BJ (cell line): ENCODE measurements around the gene CCDC154. TPM values are rescaled to one million over a fixed set of nuclear protein-coding genes. Genes with fewer than 3 reads are reported as not detected.

Experiments used
- CTCF ChIA-PET: fragments of 350-600 bp; formaldehyde crosslinking; extraction: SDS; loops from one replicate; lab custom pipeline; 2021; ENCODE audit warnings: antibody characterized with exemption, inconsistent platforms; lab: Yijun Ruan, JAX
- POLR2A ChIA-PET: fragments of 300-600 bp; sonication (Branson Sonifier 250); formaldehyde crosslinking; extraction: SDS; loops from one replicate; lab custom pipeline; 2021; ENCODE audit warnings: antibody characterized with exemption; lab: Charles Lee
- DNase-seq: peaks from one replicate; pipeline ENCODE4 v3.0.0-alpha.2; 2011; ENCODE audit warnings: low read depth
- H3K27me3 ChIP-seq: 2 replicates; pipeline ENCODE4 v1.6.0; 2011; ENCODE audit warnings: low read length; ENCODE audit not compliant: control insufficient read depth, insufficient read depth
- H3K36me3 ChIP-seq: 2 replicates; pipeline ENCODE4 v1.5.1; 2011; ENCODE audit warnings: low read length; ENCODE audit not compliant: control insufficient read depth, insufficient read depth
- H3K4me3 ChIP-seq: 2 replicates; pipeline ENCODE4 v1.5.1; 2011; ENCODE audit warnings: low read depth, mild to moderate bottlenecking, control low read depth, low read length
- polyA plus RNA-seq: library from polyadenylated mRNA; depleted of rRNA; stranded (reverse); fragments of >200 nt; gene quantifications from 2 replicates; pipeline ENCODE4 v1.2.3, GENCODE V29; 2011
- TF ChIP-seq, protein P1 (sequence below): IDR thresholded peaks from 2 replicates; pipeline ENCODE4 v1.5.1; 2011; ENCODE audit warnings: low read depth, mild to moderate bottlenecking, control low read depth, inconsistent platforms, low read length, moderate library complexity; ENCODE audit not compliant: insufficient read depth

The CCDC154 gene
- polyA plus RNA-seq, 1 experiment = 0.04 TPM

- H3K36me3 ChIP-seq = no peaks in the 10 kb centered on the region
- H3K4me3 ChIP-seq = no peak overlapping the region
- TF ChIP-seq, protein P1, sequence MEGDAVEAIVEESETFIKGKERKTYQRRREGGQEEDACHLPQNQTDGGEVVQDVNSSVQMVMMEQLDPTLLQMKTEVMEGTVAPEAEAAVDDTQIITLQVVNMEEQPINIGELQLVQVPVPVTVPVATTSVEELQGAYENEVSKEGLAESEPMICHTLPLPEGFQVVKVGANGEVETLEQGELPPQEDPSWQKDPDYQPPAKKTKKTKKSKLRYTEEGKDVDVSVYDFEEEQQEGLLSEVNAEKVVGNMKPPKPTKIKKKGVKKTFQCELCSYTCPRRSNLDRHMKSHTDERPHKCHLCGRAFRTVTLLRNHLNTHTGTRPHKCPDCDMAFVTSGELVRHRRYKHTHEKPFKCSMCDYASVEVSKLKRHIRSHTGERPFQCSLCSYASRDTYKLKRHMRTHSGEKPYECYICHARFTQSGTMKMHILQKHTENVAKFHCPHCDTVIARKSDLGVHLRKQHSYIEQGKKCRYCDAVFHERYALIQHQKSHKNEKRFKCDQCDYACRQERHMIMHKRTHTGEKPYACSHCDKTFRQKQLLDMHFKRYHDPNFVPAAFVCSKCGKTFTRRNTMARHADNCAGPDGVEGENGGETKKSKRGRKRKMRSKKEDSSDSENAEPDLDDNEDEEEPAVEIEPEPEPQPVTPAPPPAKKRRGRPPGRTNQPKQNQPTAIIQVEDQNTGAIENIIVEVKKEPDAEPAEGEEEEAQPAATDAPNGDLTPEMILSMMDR = no peak
- no peaks in the 10 kb centered on the region for H3K27me3 ChIP-seq
- ChIA-PET CTCF (interaction anchor here (1.1 to 1.4 kb wide), 2 partner anchors 14 to 278 kb away, joined by 4 to 6 read pairs; no protein-coding TSS in a partner anchor), POLR2A (no interaction called here)
- no peak for DNase-seq
Observed at GRCh38 chr16:1429631-1430030, 14.7 kb downstream of the CCDC154 start.

DNA sequence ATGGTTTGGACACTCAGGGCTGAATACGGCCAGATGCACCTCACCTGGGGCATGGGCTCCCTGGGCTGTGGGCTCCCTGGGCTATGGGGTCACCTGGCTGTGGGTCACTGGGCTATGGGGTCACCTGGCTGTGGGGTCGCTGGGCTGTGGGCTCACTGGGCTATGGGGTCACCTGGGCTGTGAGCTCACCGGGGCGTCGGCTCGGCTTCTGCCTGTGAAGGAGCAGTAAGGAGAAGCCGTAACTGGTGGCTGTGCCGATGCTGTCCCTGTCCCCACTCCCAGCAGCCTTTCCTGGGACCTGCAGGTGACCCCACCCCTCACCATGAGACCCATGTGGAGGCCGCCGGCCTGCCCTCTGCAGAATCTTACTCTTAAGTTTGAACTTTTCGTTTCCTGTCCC, 15.3 kb downstream of the CCDC154 start:
- H3K4me3 ChIP-seq = no peak overlapping the region
- ChIA-PET POLR2A (no interaction called here), CTCF (interaction anchor here (1.1 to 1.9 kb wide), 3 partner anchors 9 to 278 kb away, joined by 4 to 6 read pairs (median 5); no protein-coding TSS in a partner anchor)
- TF ChIP-seq, protein P1 = no peak
- no peaks in the 10 kb centered on the region for H3K27me3 ChIP-seq
- no peaks in the 10 kb centered on the region for H3K36me3 ChIP-seq
- DNase-seq = no peak

GRCh38 chr16:1428511-1428910, 15.8 kb downstream of the CCDC154 start:
- POLR2A ChIA-PET = no interaction called here
- no peaks in the 10 kb centered on the region for H3K36me3 ChIP-seq

DNA sequence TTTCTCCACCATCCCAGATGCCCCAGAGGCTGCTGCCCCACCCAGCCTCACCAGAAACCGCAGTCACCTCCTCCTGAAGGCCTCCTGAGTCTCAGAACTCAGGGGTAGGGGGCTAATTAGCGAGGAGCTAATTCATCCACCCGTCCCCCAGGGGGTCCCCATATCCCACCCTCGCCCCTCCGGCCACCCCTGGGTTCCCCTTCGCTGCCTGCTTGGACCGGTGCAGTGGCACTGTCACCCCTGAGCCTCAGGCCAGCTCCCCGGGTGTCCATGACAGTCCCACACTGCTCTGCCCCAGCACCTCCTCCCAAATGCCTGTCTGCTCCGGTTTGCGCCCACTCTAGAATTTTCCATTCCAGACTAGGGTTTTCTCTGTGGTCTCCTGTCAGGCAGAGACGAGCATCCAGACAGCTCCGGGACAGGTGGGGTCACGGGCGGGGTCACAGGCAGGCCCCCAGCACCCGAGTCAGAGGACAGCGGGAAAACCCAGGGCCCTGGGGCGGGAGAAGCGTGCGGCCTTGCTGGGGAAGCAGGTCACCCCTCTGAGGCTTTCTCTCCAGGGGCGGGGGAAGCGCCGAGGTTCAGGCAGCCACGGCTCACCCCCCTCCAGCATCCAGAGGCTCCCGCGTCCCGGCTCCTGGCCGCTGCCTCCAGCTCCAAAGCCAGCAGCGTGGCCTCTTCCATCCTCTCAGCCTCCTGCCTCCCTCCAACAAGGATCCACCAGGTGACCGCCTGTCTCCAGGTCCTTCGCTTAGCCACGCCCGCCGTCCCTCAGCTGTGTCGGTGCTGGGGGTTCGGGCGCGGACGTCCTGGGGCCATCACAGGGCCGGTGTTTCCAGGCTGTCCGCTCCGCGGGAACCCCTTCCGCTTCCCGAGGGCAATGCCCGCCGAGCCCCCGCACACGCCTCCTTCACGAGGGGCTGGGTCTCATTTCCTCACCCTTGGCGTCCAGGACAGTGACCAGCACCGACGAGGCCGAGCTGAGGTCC, 16.6 kb downstream of the CCDC154 start:
- no peak for DNase-seq
- Histone ChIP-seq H3K36me3 (no peaks in the 10 kb centered on the region), H3K27me3 (no peaks in the 10 kb centered on the region), H3K4me3 (no peak overlapping the region)
- TF ChIP-seq, protein P1 = no peak
- ChIA-PET POLR2A (no interaction called here), CTCF (interaction anchor here (0.9 to 1.9 kb wide), 3 partner anchors 10 to 280 kb away, joined by 4 to 5 read pairs (median 4); no protein-coding TSS in a partner anchor)

More at GRCh38 chr16:1428511-1428910, 15.8 kb downstream of the CCDC154 start:
- CTCF ChIA-PET = interaction anchor here (1.1 to 1.9 kb wide), 3 partner anchors 10 to 279 kb away, joined by 4 to 6 read pairs (median 5); no protein-coding TSS in a partner anchor
- no peak for DNase-seq
- no peaks in the 10 kb centered on the region for H3K27me3 ChIP-seq
- TF ChIP-seq, protein P1 = peak; percentile 40
- no peak overlapping the region for H3K4me3 ChIP-seq
